SU-DHL-6 (cell line): ENCODE measurements around the gene KSR1.

ENCODE experiments used
- H2AFZ ChIP-seq: fragments of 200-600 bp; sonication (generic); 2 replicates; pipeline ENCODE4 v1.6.1; 2014; ENCODE audit warnings: low read depth, mild to moderate bottlenecking, moderate library complexity, mixed read lengths, antibody characterized with exemption, low read length; ENCODE audit not compliant: severe bottlenecking
- H3F3A ChIP-seq: fragments of 200-600 bp; shearing (Covaris generic); 2 replicates; pipeline ENCODE4 v1.6.0; 2016; ENCODE audit warnings: antibody characterized with exemption, mild to moderate bottlenecking; ENCODE audit not compliant: insufficient read depth
- H3K27ac ChIP-seq: fragments of 200-600 bp; sonication (generic); 2 replicates; pipeline ENCODE4 v1.5.1; 2016; ENCODE audit warnings: low read depth, mild to moderate bottlenecking, low read length, moderate library complexity, mixed read lengths
- H3K27me3 ChIP-seq: fragments of 200-600 bp; sonication (generic), shearing (Covaris generic); 2 replicates; pipeline ENCODE4 v1.6.0; 2014; ENCODE audit warnings: mild to moderate bottlenecking, low read length
- H3K36me3 ChIP-seq: fragments of 200-600 bp; sonication (generic); 2 replicates; pipeline ENCODE4 v1.6.1; 2014; ENCODE audit warnings: mild to moderate bottlenecking, low read length, mixed read lengths
- H3K4me2 ChIP-seq: fragments of 300-600, 200-600 bp; shearing (Covaris generic), sonication (generic); 2 replicates; pipeline ENCODE4 v1.6.0; 2014; ENCODE audit warnings: low read length, low read depth, mild to moderate bottlenecking; ENCODE audit not compliant: poor library complexity, severe bottlenecking
- H3K4me3 ChIP-seq: fragments of 200-600 bp; sonication (generic); 2 replicates; pipeline ENCODE4 v1.5.1; 2014; ENCODE audit warnings: antibody characterized with exemption, low read length, mild to moderate bottlenecking, mixed read lengths; ENCODE audit not compliant: insufficient read depth, poor library complexity, severe bottlenecking
- H3K79me2 ChIP-seq: fragments of 200-600 bp; sonication (generic); 2 replicates; pipeline ENCODE4 v1.6.1; 2014; ENCODE audit warnings: mild to moderate bottlenecking, low read length, moderate library complexity; ENCODE audit not compliant: insufficient read depth
- H3K9ac ChIP-seq: fragments of 200-600 bp; sonication (generic); 2 replicates; pipeline ENCODE4 v1.7.0; 2014; ENCODE audit warnings: mild to moderate bottlenecking, low read length
- H3K9me2 ChIP-seq: fragments of 200-600 bp; sonication (generic); replicated peaks from 2 replicates; pipeline ENCODE4 v1.6.1; 2014; ENCODE audit warnings: low read length; ENCODE audit not compliant: insufficient read depth
- H3K9me3 ChIP-seq: fragments of 200-600 bp; sonication (generic); 2 replicates; pipeline ENCODE4 v1.6.1; 2014; ENCODE audit warnings: low read length, mixed read lengths; ENCODE audit not compliant: insufficient read depth
- H4K20me1 ChIP-seq: fragments of 200-600 bp; sonication (generic); 2 replicates; pipeline ENCODE4 v1.6.1; 2014; ENCODE audit warnings: low read depth, mild to moderate bottlenecking, antibody characterized with exemption, low read length, moderate library complexity, mixed read lengths
- CTCF ChIP-seq: fragments of 200-600 bp; sonication (generic); IDR thresholded peaks from one replicate; pipeline ENCODE4 v1.5.1; 2017; ENCODE audit warnings: antibody characterized with exemption, mild to moderate bottlenecking, low read length, moderate library complexity; ENCODE audit not compliant: insufficient read depth, poor library complexity, severe bottlenecking
- EZH2phosphoT487 ChIP-seq: fragments of 200-600 bp; sonication (generic), shearing (Covaris generic); conservative IDR thresholded peaks from 2 replicates; pipeline ENCODE4 v1.6.1; 2018; ENCODE audit warnings: mild to moderate bottlenecking, antibody characterized with exemption, low read length, moderate library complexity, mixed read lengths

The KSR1 gene

DNA sequence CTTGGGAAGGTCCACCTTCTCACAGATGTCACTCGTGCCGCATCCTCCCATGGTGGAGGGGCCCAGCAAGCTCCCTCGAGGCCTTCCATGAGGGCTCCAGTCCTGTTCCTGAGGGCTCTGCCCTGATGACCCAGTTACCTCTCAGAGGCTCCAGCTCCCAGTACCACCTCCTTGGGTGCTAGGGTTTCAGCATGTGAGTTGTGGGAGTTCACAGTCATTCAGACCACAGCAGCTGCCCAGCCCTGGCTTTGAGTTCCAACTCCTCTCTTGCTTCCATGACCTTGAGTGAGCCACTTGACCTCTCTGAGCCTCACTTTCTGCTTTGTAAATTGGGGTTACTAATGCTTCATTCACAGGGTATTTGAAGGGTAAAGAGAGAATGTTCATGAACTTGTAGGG is 137.6 kb downstream of the KSR1 start:
- Histone ChIP-seq H3K27me3 (no peaks in the 10 kb centered on the region), H3K4me3 (no peak overlapping the region), H3K79me2 (no peaks in the 10 kb centered on the region), H4K20me1 (no peaks in the 10 kb centered on the region), H3F3A (no peaks in the 10 kb centered on the region), H3K4me2 (no peak overlapping the region), H3K36me3 (no peaks in the 10 kb centered on the region), H3K27ac (no peak overlapping the region), H3K9ac (no peak overlapping the region), H3K9me3 (no peaks in the 10 kb centered on the region), H3K9me2 (no peaks in the 10 kb centered on the region), H2AFZ (no peak overlapping the region)
- TF ChIP-seq EZH2phosphoT487 (no peak), CTCF (no peak)

- Histone ChIP-seq H3K9me2 (no peaks in the 10 kb centered on the region), H3K27ac (no peak overlapping the region), H3K4me3 (no peak overlapping the region), H2AFZ (no peak overlapping the region), H3K9me3 (no peaks in the 10 kb centered on the region), H3K79me2 (no peaks in the 10 kb centered on the region), H3K9ac (no peak overlapping the region), H3K36me3 (no peaks in the 10 kb centered on the region), H3K4me2 (no peak overlapping the region), H3K27me3 (no peaks in the 10 kb centered on the region), H4K20me1 (no peaks in the 10 kb centered on the region), H3F3A (no peaks in the 10 kb centered on the region)
- no peak for TF ChIP-seq EZH2phosphoT487
- no peak for TF ChIP-seq CTCF
These were observed 139.0 kb downstream of the KSR1 start for GRCh38 chr17:27595208-27595607.

- H3K9me3 ChIP-seq, result no peaks in the 10 kb centered on the region
- no peaks in the 10 kb centered on the region for H3K36me3 ChIP-seq
- no peaks in the 10 kb centered on the region for H4K20me1 ChIP-seq
- no peak overlapping the region for H3K9ac ChIP-seq
- H3K4me3 ChIP-seq, result no peak overlapping the region
- no peaks in the 10 kb centered on the region for H3F3A ChIP-seq
- H3K27me3 ChIP-seq, result no peaks in the 10 kb centered on the region
- H3K4me2 ChIP-seq, result no peak overlapping the region
- TF ChIP-seq CTCF, result no peak
- TF ChIP-seq EZH2phosphoT487, result no peak
- no peaks in the 10 kb centered on the region for H3K9me2 ChIP-seq
- no peak overlapping the region for H3K27ac ChIP-seq
- H3K79me2 ChIP-seq, result no peaks in the 10 kb centered on the region
- H2AFZ ChIP-seq, result no peak overlapping the region
These were observed 139.8 kb downstream of the KSR1 start for GRCh38 chr17:27596096-27596495.
